OCI-LY7 (cell line): ENCODE results near the gene SUPT3H. TPM values are rescaled to one million over a fixed set of nuclear protein-coding genes. Genes with fewer than 3 reads are reported as not detected.

Experiments used
- BruUV-seq: library from RNA; stranded (reverse); fragments of 400-500 nt; replicated peaks from 2 replicates; lab custom pipeline; 2021; lab: Mats Ljungman, UMichigan
- CTCF ChIA-PET: fragments of 300-600 bp; sonication (Branson Sonifier 250); formaldehyde crosslinking; loops from one replicate; lab custom pipeline; 2022; ENCODE audit warnings: antibody characterized with exemption; ENCODE audit not compliant: unreplicated experiment; lab: Charles Lee
- POLR2A ChIA-PET: fragments of 300-600 bp; sonication (Branson Sonifier 250); formaldehyde crosslinking; loops from one replicate; lab custom pipeline; 2022; ENCODE audit warnings: antibody characterized with exemption; lab: Charles Lee
- DNase-seq: peaks from one replicate; pipeline ENCODE4 v3.0.0-alpha.2; 2015; ENCODE audit warnings: low spot score
- H2AFZ ChIP-seq: fragments of 200-600 bp; sonication (generic), shearing (Covaris generic); 2 replicates; pipeline ENCODE4 v1.6.1; 2014; ENCODE audit warnings: mild to moderate bottlenecking, antibody characterized with exemption, low read length, moderate library complexity
- H3K27ac ChIP-seq: fragments of 200-600 bp; sonication (generic); 2 replicates; pipeline ENCODE4 v1.5.1; 2014; ENCODE audit warnings: mixed run types, low read depth, mild to moderate bottlenecking, moderate library complexity, low read length, inconsistent platforms; ENCODE audit not compliant: poor library complexity, severe bottlenecking
- H3K36me3 ChIP-seq: fragments of 200-600 bp; sonication (generic); 2 replicates; pipeline ENCODE4 v1.6.1; 2014; ENCODE audit warnings: mild to moderate bottlenecking, antibody characterized with exemption, low read length, moderate library complexity, mixed read lengths; ENCODE audit not compliant: insufficient read depth
- H3K4me1 ChIP-seq: fragments of 200-600 bp; sonication (generic); 2 replicates; pipeline ENCODE4 v1.5.1; 2014; ENCODE audit warnings: mild to moderate bottlenecking, low read length; ENCODE audit not compliant: insufficient read depth, poor library complexity, severe bottlenecking
- H3K4me2 ChIP-seq: fragments of 200-600 bp; sonication (generic); 2 replicates; pipeline ENCODE4 v1.6.1; 2014; ENCODE audit warnings: mild to moderate bottlenecking, low read length
- H3K4me3 ChIP-seq: fragments of 200-600 bp; sonication (generic); 2 replicates; pipeline ENCODE4 v1.5.1; 2014; ENCODE audit warnings: mild to moderate bottlenecking, low read depth, low read length; ENCODE audit not compliant: poor library complexity, severe bottlenecking
- H3K79me2 ChIP-seq: fragments of 200-600 bp; sonication (generic); 2 replicates; pipeline ENCODE4 v1.6.1; 2016; ENCODE audit warnings: low read depth, mild to moderate bottlenecking, low read length, moderate library complexity, mixed read lengths; ENCODE audit not compliant: insufficient read depth
- H3K9me2 ChIP-seq: fragments of 200-600 bp; sonication (generic); 2 replicates; pipeline ENCODE4 v1.6.1; 2016; ENCODE audit warnings: mild to moderate bottlenecking, low read length, mixed read lengths; ENCODE audit not compliant: insufficient read depth
- H3K9me3 ChIP-seq: fragments of 200-600 bp; sonication (generic); 2 replicates; pipeline ENCODE4 v1.6.1; 2014; ENCODE audit warnings: mild to moderate bottlenecking, mixed run types, low read length, mixed read lengths
- H4K20me1 ChIP-seq: fragments of 200-600 bp; sonication (generic); 2 replicates; pipeline ENCODE4 v1.6.1; 2014; ENCODE audit warnings: mild to moderate bottlenecking, antibody characterized with exemption, low read length, moderate library complexity, mixed read lengths; ENCODE audit not compliant: insufficient read depth
- EZH2phosphoT487 ChIP-seq: fragments of 200-600 bp; sonication (generic); IDR thresholded peaks from 2 replicates; pipeline ENCODE4 v1.6.1; 2018; ENCODE audit warnings: low read depth, borderline replicate concordance, mild to moderate bottlenecking, mixed run types, antibody characterized with exemption, low read length, moderate library complexity, mixed read lengths
- intact Hi-C: fragments of 100-400 bp; cut with micrococcal nuclease; formaldehyde crosslinking; loops from one replicate; pipeline ENCODE4 v1.10.0; 2022; ENCODE audit not compliant: unreplicated experiment
- total RNA-seq, 2 experiments: library from RNA; depleted of rRNA in 1 of 2; stranded (reverse); fragments of >200 nt in 1 of 2; shearing (Covaris generic) in 1 of 2; gene quantifications; 2 replicates each; pipeline ENCODE4 v1.2.3, GENCODE V29; 2014 to 2022
- TF ChIP-seq, protein P1 (sequence below): fragments of 200-600 bp; sonication (generic); conservative IDR thresholded peaks from 2 replicates; pipeline ENCODE4 v1.5.1; 2014; ENCODE audit warnings: mild to moderate bottlenecking, antibody characterized with exemption, low read length, moderate library complexity, mixed read lengths

SUPT3H gene
- total RNA-seq, 2 experiments from 2014 or later = 1.1 to 7.1 TPM

DNA sequence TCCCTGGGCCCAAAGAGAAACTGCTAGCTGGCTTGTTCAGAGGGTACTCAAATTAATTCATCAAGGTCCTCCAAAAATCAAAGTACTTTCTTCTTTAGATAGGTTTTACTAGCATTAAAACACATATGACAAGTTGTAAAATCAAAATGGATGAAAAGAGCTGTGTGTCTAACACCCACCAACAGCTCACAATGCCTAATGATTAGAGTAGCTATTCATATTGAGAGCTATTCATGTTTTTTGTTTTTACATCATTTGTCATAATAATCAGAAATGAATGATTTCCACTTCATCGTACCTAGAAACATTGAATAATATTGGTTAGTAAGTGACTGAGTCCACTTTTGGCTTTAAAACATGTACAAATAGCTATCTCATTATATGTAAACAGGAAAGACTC lies 339.5 kb downstream of the SUPT3H start:
- BruUV-seq = no TSS peak
- Histone ChIP-seq H3K79me2 (no peaks in the 10 kb centered on the region), H3K4me3 (no peak overlapping the region), H2AFZ (no peak overlapping the region), H3K36me3 (no peaks in the 10 kb centered on the region), H3K4me1 (no peaks in the 10 kb centered on the region), H3K9me3 (no peaks in the 10 kb centered on the region), H3K27ac (no peak overlapping the region), H3K9me2 (no peaks in the 10 kb centered on the region), H4K20me1 (no peaks in the 10 kb centered on the region), H3K4me2 (no peak overlapping the region)
- DNase-seq = no peak
- TF ChIP-seq, protein P1, sequence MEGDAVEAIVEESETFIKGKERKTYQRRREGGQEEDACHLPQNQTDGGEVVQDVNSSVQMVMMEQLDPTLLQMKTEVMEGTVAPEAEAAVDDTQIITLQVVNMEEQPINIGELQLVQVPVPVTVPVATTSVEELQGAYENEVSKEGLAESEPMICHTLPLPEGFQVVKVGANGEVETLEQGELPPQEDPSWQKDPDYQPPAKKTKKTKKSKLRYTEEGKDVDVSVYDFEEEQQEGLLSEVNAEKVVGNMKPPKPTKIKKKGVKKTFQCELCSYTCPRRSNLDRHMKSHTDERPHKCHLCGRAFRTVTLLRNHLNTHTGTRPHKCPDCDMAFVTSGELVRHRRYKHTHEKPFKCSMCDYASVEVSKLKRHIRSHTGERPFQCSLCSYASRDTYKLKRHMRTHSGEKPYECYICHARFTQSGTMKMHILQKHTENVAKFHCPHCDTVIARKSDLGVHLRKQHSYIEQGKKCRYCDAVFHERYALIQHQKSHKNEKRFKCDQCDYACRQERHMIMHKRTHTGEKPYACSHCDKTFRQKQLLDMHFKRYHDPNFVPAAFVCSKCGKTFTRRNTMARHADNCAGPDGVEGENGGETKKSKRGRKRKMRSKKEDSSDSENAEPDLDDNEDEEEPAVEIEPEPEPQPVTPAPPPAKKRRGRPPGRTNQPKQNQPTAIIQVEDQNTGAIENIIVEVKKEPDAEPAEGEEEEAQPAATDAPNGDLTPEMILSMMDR = no peak
- TF ChIP-seq EZH2phosphoT487 = no peak
- intact Hi-C loops = no loop called here
- POLR2A ChIA-PET = interaction anchor here (0.6 kb wide), 1 partner anchor 1226 kb away, joined by 3 read pairs; no protein-coding TSS in a partner anchor
- CTCF ChIA-PET = no interaction called here

DNA sequence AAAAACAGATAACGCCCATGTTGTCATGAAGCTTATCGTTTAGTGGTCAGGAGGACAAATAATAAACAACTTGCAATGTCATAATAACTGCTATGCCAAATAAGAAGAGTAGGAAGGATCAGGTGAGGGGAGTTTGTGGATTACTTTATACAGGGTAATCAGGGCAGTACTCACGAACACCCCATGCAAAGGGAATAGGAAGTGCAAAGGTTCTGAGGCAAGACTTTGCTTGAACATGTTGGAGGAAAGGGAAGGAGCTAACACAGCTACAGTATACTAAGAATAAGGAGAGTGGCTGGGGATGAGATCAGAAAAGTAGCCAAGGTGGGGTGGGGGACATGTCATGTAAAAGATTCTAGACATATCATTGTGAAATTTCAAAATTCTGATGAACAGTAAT lies 341.6 kb downstream of the SUPT3H start:
- Histone ChIP-seq H3K4me3 (no peak overlapping the region), H3K9me2 (no peaks in the 10 kb centered on the region), H3K79me2 (no peaks in the 10 kb centered on the region), H3K4me2 (no peak overlapping the region), H3K4me1 (no peaks in the 10 kb centered on the region), H3K9me3 (no peaks in the 10 kb centered on the region), H3K27ac (no peak overlapping the region), H2AFZ (no peak overlapping the region), H4K20me1 (no peaks in the 10 kb centered on the region), H3K36me3 (no peaks in the 10 kb centered on the region)
- DNase-seq = no peak
- TF ChIP-seq, protein P1 = no peak
- BruUV-seq = no TSS peak
- intact Hi-C loops = no loop called here
- CTCF ChIA-PET = no interaction called here
- POLR2A ChIA-PET = interaction anchor here (0.6 kb wide), 1 partner anchor 244 kb away, joined by 3 read pairs; no protein-coding TSS in a partner anchor

DNA sequence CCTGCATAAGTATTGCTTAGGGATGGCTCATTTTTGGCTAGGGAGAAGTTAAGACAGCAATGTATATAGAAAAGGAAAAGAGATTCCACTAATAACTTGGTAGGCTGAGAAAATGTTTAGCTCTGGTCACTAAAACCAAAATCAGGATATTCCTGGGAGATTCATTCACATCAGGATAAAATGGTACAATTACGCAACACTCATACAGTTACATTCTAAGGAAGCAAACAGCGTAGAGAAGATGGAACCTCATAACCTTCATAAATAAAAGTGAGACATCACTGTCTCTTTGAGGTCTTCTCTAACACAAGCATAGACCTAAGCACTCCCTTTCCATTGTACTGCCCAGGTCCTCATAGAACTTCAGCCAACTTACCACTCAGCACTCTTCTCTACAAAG lies 345.3 kb downstream of the SUPT3H start:
- no peak for TF ChIP-seq EZH2phosphoT487
- TF ChIP-seq, protein P1 = no peak
- POLR2A ChIA-PET = no interaction called here

More for the DNA sequence above, 345.3 kb downstream of the SUPT3H start:
- CTCF ChIA-PET = interaction anchor here (0.6 kb wide), 1 partner anchor 134 kb away, joined by 3 read pairs; no protein-coding TSS in a partner anchor
- no peaks in the 10 kb centered on the region for H4K20me1 ChIP-seq
- no peaks in the 10 kb centered on the region for H3K4me1 ChIP-seq
- H3K79me2 ChIP-seq = no peaks in the 10 kb centered on the region
- no peak for DNase-seq
- H3K4me2 ChIP-seq = no peak overlapping the region
- intact Hi-C loops = no loop called here
- H3K9me2 ChIP-seq = no peaks in the 10 kb centered on the region
- no peak overlapping the region for H3K4me3 ChIP-seq
- no TSS peak for BruUV-seq
- no peaks in the 10 kb centered on the region for H3K36me3 ChIP-seq
- H3K9me3 ChIP-seq = no peaks in the 10 kb centered on the region
- no peak overlapping the region for H3K27ac ChIP-seq
- no peak overlapping the region for H2AFZ ChIP-seq
